ENCODE results near the gene CACTIN. TPM values are rescaled to one million over a fixed set of nuclear protein-coding genes. Genes with fewer than 3 reads are reported as not detected.

The CACTIN gene
- total and polyA plus RNA-seq, 2 of the 4 experiments (the other 2 are of a cell fraction): 10.8 to 19.5 TPM

DNA sequence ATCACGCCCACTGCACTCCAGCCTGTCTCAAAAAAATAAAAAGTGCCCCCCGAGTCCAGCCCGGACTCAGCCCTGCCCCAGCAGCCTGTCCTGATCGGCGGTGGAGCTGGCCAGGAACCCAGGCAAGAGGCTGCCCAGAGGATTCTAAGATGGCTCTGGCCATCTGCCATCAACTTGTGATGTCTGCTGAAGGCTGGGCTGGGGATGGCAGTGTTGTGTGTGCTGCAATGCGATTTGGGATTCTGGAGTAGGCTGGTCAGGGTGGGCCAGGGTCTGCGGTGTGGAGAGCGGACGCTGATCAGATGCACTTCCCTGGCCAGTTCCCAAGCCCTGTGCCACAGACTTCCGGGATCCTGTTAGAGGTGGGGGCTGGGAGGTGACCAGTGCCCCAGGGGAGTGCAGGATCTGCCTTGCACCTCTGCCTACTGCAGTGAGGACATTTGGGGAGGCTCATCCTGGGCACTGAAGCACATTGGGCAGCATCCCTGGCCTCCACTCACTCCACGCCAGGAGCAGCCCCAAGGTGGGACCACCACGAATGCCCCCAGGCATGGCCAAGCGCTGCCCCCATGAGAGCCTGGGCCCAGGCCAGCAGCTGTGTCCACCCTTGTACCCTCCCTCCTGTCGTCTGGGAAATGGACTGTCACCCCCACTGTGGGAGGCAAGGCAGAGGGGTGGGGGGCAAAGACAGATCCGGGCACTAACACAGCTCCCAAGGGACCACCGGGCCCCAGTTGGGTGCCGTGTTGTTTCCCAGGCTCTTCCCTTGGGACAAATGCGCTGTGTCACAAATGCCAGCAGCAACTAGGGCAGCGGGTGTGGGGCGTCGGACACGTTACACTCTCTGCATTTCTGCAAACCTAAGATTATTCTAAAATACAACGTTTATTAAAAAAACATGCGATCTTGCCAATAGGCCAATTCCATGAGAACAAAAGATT is 16.5 kb downstream of the CACTIN start:
- H3K4ac ChIP-seq (ENCODE audit: low read depth, low read length): no peak overlapping the region
- peaks cover 7 to 17% of the 10 kb centered on the region in 2 experiments for H3K79me1 ChIP-seq (ENCODE audit: low read depth in 1 of 2, low read length in 2 of 2)
- no peak overlapping the region for H2AK5ac ChIP-seq (ENCODE audit: low read depth, low read length)
- no peak overlapping the region for H2BK15ac ChIP-seq (ENCODE audit: low read depth, low read length)
- no peaks in the 10 kb centered on the region for H3K9me3 ChIP-seq (ENCODE audit: control insufficient read depth, insufficient read depth, low read length)
- H4K5ac ChIP-seq (ENCODE audit: low read depth, low read length): no peak overlapping the region
- no peak overlapping the region for H3K18ac ChIP-seq (ENCODE audit: low read depth, low read length)
- no peak overlapping the region for H3K56ac ChIP-seq (ENCODE audit: extremely low read depth, insufficient read depth, low read length)
- no peak overlapping the region for H3K27ac ChIP-seq (ENCODE audit: insufficient read depth, low read length)
- no peak overlapping the region for H3K9ac ChIP-seq (ENCODE audit: low read depth, low read length)
- H3K4me3 ChIP-seq (ENCODE audit: insufficient read depth, low read depth, low read length): no peak overlapping the region
- H2AFZ ChIP-seq (replicated peaks; ENCODE audit: low read length, poor library complexity): no peak overlapping the region
- H2BK20ac ChIP-seq (ENCODE audit: low read depth, low read length): no peak overlapping the region
- no TSS peak for BruUV-seq (replicated peaks)
- no peak overlapping the region for H3K23ac ChIP-seq (ENCODE audit: low read depth, low read length)
- in situ Hi-C loops (cut with MboI; ENCODE audit: low sequenced_read_pairs) (loop anchor here (25.0 kb wide), 1 partner anchor 298 kb away; no protein-coding TSS in a partner anchor), intact Hi-C loops (cut with micrococcal nuclease) (loop anchor here (10.0 kb wide), 1 partner anchor 285 kb away; no protein-coding TSS in a partner anchor), dilution Hi-C loops (cut with HindIII; ENCODE audit: low sequenced_read_pairs, unreplicated experiment) (no loop called here)
- H3K36me3 ChIP-seq (ENCODE audit: control insufficient read depth, insufficient read depth, low read length): peaks cover 28% of the 10 kb centered on the region
- no peaks in the 10 kb centered on the region for H4K20me1 ChIP-seq (ENCODE audit: insufficient read depth, low read length)
- ATAC-seq (ENCODE audit: low read depth) (no peak), DNase-seq (no peak)
- ChIA-PET CTCF (no interaction called here), POLR2A (ENCODE audit: unreplicated experiment) (no interaction called here)
- H3K9me1 ChIP-seq (ENCODE audit: insufficient read depth, low read length): 0 out of 2 replicates have a peak, but pooled peaks cover 6% of the 10 kb centered on the region
- no peak overlapping the region for H2BK5ac ChIP-seq (ENCODE audit: low read depth, low read length, poor library complexity, severe bottlenecking)
- H3K14ac ChIP-seq (replicated peaks; ENCODE audit: low read depth, low read length): no peak overlapping the region
- H3K4me1 ChIP-seq (ENCODE audit: control insufficient read depth, insufficient read depth, low read length): peaks cover 11% of the 10 kb centered on the region
- no peaks in the 10 kb centered on the region for H3K27me3 ChIP-seq (ENCODE audit: control insufficient read depth, insufficient read depth, low read length)
- no peak overlapping the region for H3K4me2 ChIP-seq (ENCODE audit: low read depth, low read length)
- H2AK9ac ChIP-seq (replicated peaks; ENCODE audit: low read depth, low read length, poor library complexity): no peak overlapping the region
- WGBS, 2 experiments (ENCODE audit: extremely low coverage in 2 of 2, insufficient read length in 1 of 2): 94% methylated on average over 9 of the region's 24 CpGs; no CpG with 5 or more reads in 1 of the 2 experiments
- H4K91ac ChIP-seq (ENCODE audit: insufficient read depth, low read depth, low read length): no peak overlapping the region
- TF ChIP-seq BHLHE40 (IDR thresholded peaks at IDR 0.05; ENCODE audit: low read depth, low read length) (no peak), RCOR1 (IDR thresholded peaks at IDR 0.05; ENCODE audit: insufficient replicate concordance, low read length) (no peak), CHD1 (IDR thresholded peaks at IDR 0.05; ENCODE audit: low read depth, low read length) (no peak), RFX5 (IDR thresholded peaks at IDR 0.05; ENCODE audit: low read depth, low read length) (no peak), POLR2A (IDR thresholded peaks at IDR 0.05; ENCODE audit: low read depth, low read length) (no peak), MAFK (IDR thresholded peaks at IDR 0.05; ENCODE audit: low read depth, low read length) (no peak), CEBPB (IDR thresholded peaks at IDR 0.05; ENCODE audit: low read depth, low read length) (no peak), MXI1 (IDR thresholded peaks at IDR 0.05; ENCODE audit: borderline replicate concordance, low read depth, low read length) (no peak)
- H4K8ac ChIP-seq (ENCODE audit: low read depth in 2 of 2, low read length in 2 of 2): no peak overlapping the region
- H2BK120ac ChIP-seq (ENCODE audit: low read depth, low read length): no peak overlapping the region

Data from IMR-90 (cell line).